NCI-H82 (cell line): ENCODE data around the gene DHFR2.
A peak's percentile ranks its signal among the peaks of the same experiment; 100 is the strongest.
"Not testable (repeated sequence)": the region's sequence is repeated elsewhere in the genome, so short reads cannot be mapped to it uniquely, and the experiment has no call there.

Source experiments
- DNase-seq: peaks from one replicate; lab custom pipeline; 2025; lab: John Stamatoyannopoulos, UW

DHFR2 gene

GRCh38 chr3:94065819-94066480 is 3.2 kb upstream of the DHFR2 start:
- DNase-seq = no peak

- no peak for DNase-seq
Measured at GRCh38 chr3:94065122-94065521, 2.4 kb upstream of the DHFR2 start.

GRCh38 chr3:94064243-94064860 is 1.6 kb upstream of the DHFR2 start:
- DNase-seq = no peak

GRCh38 chr3:94063496-94064119 is 892 bp upstream of the DHFR2 start:
- DNase-seq = peak; percentile 18

GRCh38 chr3:94061297-94061696 is 1.4 kb downstream of the DHFR2 start:
- no peak for DNase-seq

- DNase-seq = no peak
Measured at GRCh38 chr3:94050546-94050945, 12.2 kb downstream of the DHFR2 start.

- DNase-seq = no peak
Measured at GRCh38 chr3:94049267-94049666, 13.4 kb downstream of the DHFR2 start.

GRCh38 chr3:94046533-94046932 is 16.2 kb downstream of the DHFR2 start:
- DNase-seq = no peak

GRCh38 chr3:94044100-94044936 is 18.4 kb downstream of the DHFR2 start:
- DNase-seq = not testable (repeated sequence)

GRCh38 chr3:94043285-94043684 is 19.4 kb downstream of the DHFR2 start:
- DNase-seq = no peak

GRCh38 chr3:94036909-94037507 is 25.7 kb downstream of the DHFR2 start:
- DNase-seq = peak; percentile 66

GRCh38 chr3:94028093-94028837 is 34.5 kb downstream of the DHFR2 start, which contains the start of gene STX19:
Gene STX19, minus strand, starts transcription at chr3:94028597. Its CDS starts 13,328 bp downstream, at chr3:94015269.
- DNase-seq = no peak

- DNase-seq = no peak
Measured at GRCh38 chr3:94026623-94027022, 36.1 kb downstream of the DHFR2 start.

- no peak for DNase-seq
Measured at GRCh38 chr3:94024385-94024784, 38.3 kb downstream of the DHFR2 start.

GRCh38 chr3:94020293-94020692 is 42.4 kb downstream of the DHFR2 start:
- no peak for DNase-seq

- DNase-seq = no peak
Measured at GRCh38 chr3:94019659-94020058, 43.1 kb downstream of the DHFR2 start.

- DNase-seq = no peak
Measured at GRCh38 chr3:94015025-94015424, 47.7 kb downstream of the DHFR2 start.

GRCh38 chr3:94012185-94012584 is 50.5 kb downstream of the DHFR2 start:
- no peak for DNase-seq

- no peak for DNase-seq
Measured at GRCh38 chr3:94011233-94011711, 51.4 kb downstream of the DHFR2 start.

GRCh38 chr3:94009608-94010007 is 53.1 kb downstream of the DHFR2 start:
- peak; percentile 68 for DNase-seq

- no peak for DNase-seq
Measured at GRCh38 chr3:94008253-94008652, 54.5 kb downstream of the DHFR2 start.
